Measurements from ENCODE around the gene KIF1C. TPM values are rescaled to one million over a fixed set of nuclear protein-coding genes. Genes with fewer than 3 reads are reported as not detected.

The KIF1C gene
- total and polyA plus RNA-seq, 2 donors (not counting 1 experiment from before 2014, with no cell fraction given), result 5.7 to 29.6 TPM

GRCh38 chr17:4967539-4968485 lies 29.9 kb upstream of the KIF1C start, which contains the start of gene SPAG7:
SPAG7 (minus strand) TSS chr17:4967817; CDS start chr17:4967804, 13 bp downstream.
- Histone ChIP-seq H2AFZ (ENCODE audit: insufficient read depth, low read depth, low read length, poor library complexity, severe bottlenecking) (peak within 1 kb of the TSS; percentile 75), H3K4me1 (ENCODE audit: control insufficient read depth in 2 of 2, insufficient read depth in 2 of 2, low read length in 2 of 2) (peaks cover 17 to 22% of the 10 kb centered on the region in 2 donors)
- CTCF ChIA-PET, result interaction anchor here (0.5 to 4.3 kb wide), 22 partner anchors 11 to 453 kb away, joined by 3 to 32 read pairs (median 4); partner anchors contain the start of genes CAMTA2, CHRNE, PFN1 and RNF167

More at GRCh38 chr17:4967539-4968485, 29.9 kb upstream of the KIF1C start, which contains the start of gene SPAG7:
- peak; percentile 99 for DNase-seq
- Mint-ChIP-seq H3K27me3 (no peaks in the 10 kb centered on the region), H3K4me3 (no peak within 1 kb of the TSS), H3K27ac (no peak within 1 kb of the TSS), H3K4me1 (peaks cover 15% of the 10 kb centered on the region), H3K9me3 (ENCODE audit: insufficient read depth) (no peaks in the 10 kb centered on the region)
- Histone ChIP-seq H4K20me1 (ENCODE audit: control insufficient read depth, insufficient read depth, low read length, poor library complexity, severe bottlenecking) (no peaks in the 10 kb centered on the region), H3K36me3 (replicated peaks in 1 of 2; ENCODE audit: control extremely low read depth in 1 of 2, control insufficient read depth in 1 of 2, extremely low read depth in 1 of 2, insufficient read depth in 2 of 2, low read length in 1 of 2) (peaks cover 0 to 11% of the 10 kb centered on the region in 2 experiments), H3K9me3 (ENCODE audit: control extremely low read depth in 1 of 3, control insufficient read depth in 2 of 3, insufficient read depth in 1 of 3, low read length in 2 of 3) (no peaks in the 10 kb centered on the region), H3K27ac (ENCODE audit: low read length in 2 of 2) (peak within 1 kb of the TSS; percentile 67 to 68), H3K27me3 (replicated peaks in 1 of 4; ENCODE audit: control extremely low read depth in 1 of 4, control insufficient read depth in 3 of 4, insufficient read depth in 4 of 4, low read length in 3 of 4) (no peaks in the 10 kb centered on the region), H3K9ac (ENCODE audit: low read length) (peak within 1 kb of the TSS; percentile 73), H3K4me2 (replicated peaks; ENCODE audit: low read depth, low read length, poor library complexity, severe bottlenecking) (peak within 1 kb of the TSS; percentile 85), H3K4me3 (ENCODE audit: control extremely low read depth in 1 of 5, extremely low read depth in 1 of 5, insufficient read depth in 1 of 5, low read depth in 2 of 5, low read length in 4 of 5) (peak within 1 kb of the TSS; percentile 68 to 92 (median 84)), H3K79me2 (ENCODE audit: control insufficient read depth, insufficient read depth, low read length) (peaks cover 26% of the 10 kb centered on the region)
- WGBS (ENCODE audit: insufficient coverage), result under 1% methylated on average over 55 of the region's 66 CpGs
- ATAC-seq (ENCODE audit: low read depth), result peak; percentile 68
- TF ChIP-seq CTCF (IDR thresholded peaks at IDR 0.05), result peak; percentile 16
- no peak for TF ChIP-seq EZH2 (IDR thresholded peaks at IDR 0.05; ENCODE audit: borderline replicate concordance, insufficient read depth, low read depth, low read length, poor library complexity, severe bottlenecking)
- intact Hi-C loops (cut with micrococcal nuclease), result loop anchor here (1.0 to 5.0 kb wide), 12 partner anchors 12 to 258 kb away; partner anchors contain the start of genes ARRB2, C17orf107, CAMTA2 and INCA1
- POLR2A ChIA-PET, result interaction anchor here (0.6 to 4.7 kb wide), 24 partner anchors 11 to 825 kb away, joined by 3 to 81 read pairs (median 5); partner anchors contain the start of genes ARRB2, C17orf107, CAMTA2 and CHRNE
